Gastrocnemius medialis (tissue), 4 donors: ENCODE results near the gene TBL1XR1. TPM values are rescaled to one million over a fixed set of nuclear protein-coding genes. Genes with fewer than 3 reads are reported as not detected.

ENCODE experiments used
- ATAC-seq, 2 donors: fragments of 150-250 bp; one replicate each; pipeline ENCODE4 v1.9.1; 2016
- DNase-seq, 2 donors: peaks; one replicate each; pipeline ENCODE4 v3.0.0-alpha.2; 2019
- H3K27ac ChIP-seq, 4 donors: fragments of 200-600 bp; sonication (generic); 1 replicate in 1 of 4; 2 replicates in 3 of 4; pipeline ENCODE4 v1.5.1; 2016 to 2018; ENCODE audit warnings: mild to moderate bottlenecking in 2 of 4, moderate library complexity in 1 of 4
- H3K27me3 ChIP-seq, 3 donors: fragments of 200-600 bp; sonication (generic) in 2 of 3; 1 replicate in 1 of 3; 2 replicates in 2 of 3; pipeline versions ENCODE4 v1.5.1 to v1.6.0; 2016 to 2019; ENCODE audit warnings: mild to moderate bottlenecking in 1 of 3, moderate library complexity in 1 of 3
- H3K36me3 ChIP-seq, 2 donors: fragments of 200-600 bp; sonication (generic) in 1 of 2; one replicate each; pipeline ENCODE4 v1.5.1; 2017 to 2018
- H3K4me1 ChIP-seq, 2 donors: fragments of 200-600 bp; sonication (generic) in 1 of 2; one replicate each; pipeline ENCODE4 v1.5.1; 2016 to 2017; ENCODE audit warnings: mild to moderate bottlenecking in 2 of 2
- H3K4me3 ChIP-seq, 4 donors: fragments of 200-600 bp; sonication (generic) in 3 of 4; 1 replicate in 1 of 4; 2 replicates in 3 of 4; pipeline ENCODE4 v1.5.1; 2016 to 2019; ENCODE audit warnings: mild to moderate bottlenecking in 2 of 4
- H3K9me3 ChIP-seq, 3 donors: fragments of 200-600 bp; sonication (generic) in 2 of 3; 1 replicate in 1 of 3; 2 replicates in 2 of 3; pipeline ENCODE4 v1.5.1; 2016 to 2019
- CTCF ChIP-seq, 5 experiments: fragments of 450-650 bp in 3 of 5; fragments of 200-600 bp in 2 of 5; sonication (generic) in 2 of 5; IDR thresholded peaks in 4 of 5; conservative IDR thresholded peaks in 1 of 5; 1 replicate in 4 of 5; 2 replicates in 1 of 5; pipeline ENCODE4 v1.5.1; 2016 to 2019; ENCODE audit warnings: antibody characterized with exemption in 5 of 5, mild to moderate bottlenecking in 3 of 5, moderate library complexity in 3 of 5
- POLR2A ChIP-seq, 2 donors: fragments of 450-650 bp; IDR thresholded peaks; one replicate each; pipeline ENCODE4 v1.6.1; 2017; ENCODE audit warnings: antibody characterized with exemption in 2 of 2, mild to moderate bottlenecking in 2 of 2, moderate library complexity in 2 of 2
- in situ Hi-C, 4 donors: fragments of 200-750 bp; cut with MboI; loops; one replicate each; pipeline versions ENCODE4 v1.15.0 to v1.8.0; 2017; ENCODE audit warnings: low sequenced_read_pairs in 4 of 4
- intact Hi-C: fragments of 100-400 bp; cut with DNase I; formaldehyde crosslinking; loops from one replicate; pipeline ENCODE4 v1.15.1; 2023; ENCODE audit warnings: low total_unique reads
- total RNA-seq, 4 donors: library from RNA; depleted of rRNA; stranded (reverse); fragments of >200 nt; gene quantifications; one replicate each; pipeline versions ENCODE4 v1.1.0 to v1.2.3, GENCODE V29; 2016

TBL1XR1 gene
- total RNA-seq = 10 to 100 TPM; 35.9 to 77.8 (median 49.2) TPM

GRCh38 chr3:177197041-177197726 lies at the start of gene TBL1XR1:
TBL1XR1 (minus strand) TSS chr3:177197482; CDS start chr3:177064977, 132,505 bp downstream.
- Histone ChIP-seq H3K27me3 (no peaks in the 10 kb centered on the region), H3K4me3 (peak within 1 kb of the TSS; percentile 72 to 92 (median 84)), H3K27ac (peak within 1 kb of the TSS; percentile 94 to 98 (median 96)), H3K4me1 (peaks cover 17 to 20% of the 10 kb centered on the region in 2 donors), H3K9me3 (no peaks in the 10 kb centered on the region), H3K36me3 (no peaks in the 10 kb centered on the region)
- intact Hi-C loops (loop anchor here (1.0 to 10.0 kb wide), 7 partner anchors 65 to 618 kb away; no protein-coding TSS in a partner anchor), in situ Hi-C loops (loop anchor here (5.0 to 25.0 kb wide), 6 partner anchors 135 to 588 kb away; no protein-coding TSS in a partner anchor)
- DNase-seq (peak; percentile 91 to 96), ATAC-seq (peak; percentile 90 to 92)
- TF ChIP-seq POLR2A (IDR thresholded peaks at IDR 0.05) (peak in 1 of 2 donors; percentile 30), CTCF (IDR thresholded peaks at IDR 0.05 in 4 of 5, conservative IDR thresholded peaks at IDR 0.05 in 1 of 5) (no peak)

GRCh38 chr3:177245250-177245649 lies 48.0 kb upstream of the TBL1XR1 start:
- no peak for DNase-seq
- Histone ChIP-seq H3K9me3 (no peaks in the 10 kb centered on the region), H3K27ac (no peak overlapping the region), H3K4me3 (no peak overlapping the region), H3K27me3 (no peaks in the 10 kb centered on the region), H3K4me1 (no peaks in the 10 kb centered on the region), H3K36me3 (no peaks in the 10 kb centered on the region)
- intact Hi-C loops (no loop called here), in situ Hi-C loops (no loop called here)
- no peak for ATAC-seq
- TF ChIP-seq CTCF (IDR thresholded peaks at IDR 0.05 in 4 of 5, conservative IDR thresholded peaks at IDR 0.05 in 1 of 5) = no peak
- TF ChIP-seq POLR2A (IDR thresholded peaks at IDR 0.05) = no peak

GRCh38 chr3:177244606-177245005 lies 47.3 kb upstream of the TBL1XR1 start:
- ATAC-seq (no peak), DNase-seq (no peak)
- intact Hi-C loops (no loop called here), in situ Hi-C loops (no loop called here)
- no peak overlapping the region for H3K27ac ChIP-seq
- H3K4me1 ChIP-seq = no peaks in the 10 kb centered on the region
- no peak overlapping the region for H3K4me3 ChIP-seq
- H3K9me3 ChIP-seq = no peaks in the 10 kb centered on the region
- no peak for TF ChIP-seq CTCF (IDR thresholded peaks at IDR 0.05 in 4 of 5, conservative IDR thresholded peaks at IDR 0.05 in 1 of 5)
- no peak for TF ChIP-seq POLR2A (IDR thresholded peaks at IDR 0.05)
- H3K36me3 ChIP-seq = no peaks in the 10 kb centered on the region
- H3K27me3 ChIP-seq = no peaks in the 10 kb centered on the region

GRCh38 chr3:177238686-177239216 lies 41.5 kb upstream of the TBL1XR1 start:
- DNase-seq = no peak
- H3K4me3 ChIP-seq = no peak overlapping the region
- in situ Hi-C loops = no loop called here
- intact Hi-C loops = no loop called here
- H3K27ac ChIP-seq = no peak overlapping the region
- TF ChIP-seq CTCF (IDR thresholded peaks at IDR 0.05 in 4 of 5, conservative IDR thresholded peaks at IDR 0.05 in 1 of 5) = no peak
- no peak for TF ChIP-seq POLR2A (IDR thresholded peaks at IDR 0.05)
- H3K27me3 ChIP-seq = no peaks in the 10 kb centered on the region
- H3K36me3 ChIP-seq = no peaks in the 10 kb centered on the region
- no peaks in the 10 kb centered on the region for H3K9me3 ChIP-seq
- no peak for ATAC-seq
- H3K4me1 ChIP-seq = no peaks in the 10 kb centered on the region
